Heart right ventricle (tissue), 16 donors: ENCODE data around the gene VGF. TPM values are rescaled to one million over a fixed set of nuclear protein-coding genes. Genes with fewer than 3 reads are reported as not detected.

Experiments
- ATAC-seq, 8 donors: fragments of 200-7000 bp; cut with Tn5 transposase; one replicate each; pipeline ENCODE4 v1.9.1; 2020; ENCODE audit warnings: mild to moderate bottlenecking in 8 of 8, moderate library complexity in 8 of 8, moderate number of reproducible peaks in 1 of 8
- DNase-seq, 2 donors: peaks; one replicate each; pipeline ENCODE4 v3.0.0-alpha.2; 2020
- H3K27ac ChIP-seq, 10 donors: fragments of 200-600 bp; sonication (generic) in 2 of 10; one replicate each; pipeline versions ENCODE4 v1.5.0 to v1.8.0; 2020 to 2022; ENCODE audit warnings: mild to moderate bottlenecking in 3 of 10
- H3K27me3 ChIP-seq, 7 donors: fragments of 200-600 bp; one replicate each; pipeline ENCODE4 v1.8.0; 2021 to 2022; ENCODE audit warnings: mild to moderate bottlenecking in 2 of 7
- H3K36me3 ChIP-seq, 9 donors: fragments of 200-600 bp; sonication (generic) in 1 of 9; one replicate each; pipeline versions ENCODE4 v1.5.0 to v1.8.0; 2020 to 2022; ENCODE audit warnings: mild to moderate bottlenecking in 2 of 9
- H3K4me1 ChIP-seq, 9 donors: fragments of 200-600 bp; sonication (generic) in 1 of 9; one replicate each; pipeline versions ENCODE4 v1.5.0 to v1.8.0; 2020 to 2022; ENCODE audit warnings: mild to moderate bottlenecking in 4 of 9
- H3K4me3 ChIP-seq, 10 donors: fragments of 200-600 bp; sonication (generic) in 2 of 10; one replicate each; pipeline versions ENCODE4 v1.5.0 to v1.8.0; 2020 to 2022; ENCODE audit warnings: mild to moderate bottlenecking in 7 of 10, moderate library complexity in 2 of 10
- H3K9me3 ChIP-seq, 11 donors: fragments of 200-600 bp in 10 of 11; sonication (generic) in 2 of 11; one replicate each; pipeline versions ENCODE4 v1.5.0 to v1.8.0; 2013 to 2022; ENCODE audit warnings: mild to moderate bottlenecking in 2 of 11, control low read depth in 1 of 11, moderate library complexity in 1 of 11
- CTCF ChIP-seq, 9 donors: fragments of 200-600 bp; sonication (generic) in 2 of 9; IDR thresholded peaks; one replicate each; pipeline versions ENCODE4 v1.5.0 to v1.8.0; 2021 to 2022; ENCODE audit warnings: antibody characterized with exemption in 9 of 9, mild to moderate bottlenecking in 5 of 9, moderate library complexity in 1 of 9
- WGBS, 2 donors: extraction: QIAGEN DNeasy Blood & Tissue Kit; methylation state at CpG; one replicate each; pipeline ENCODE4 v1.1.7; 2013; ENCODE audit warnings: inconsistent platforms in 1 of 2; 5-methylcytosine and 5-hydroxymethylcytosine counted together
- intact Hi-C, 10 donors: fragments of 100-400 bp; cut with DNase I; formaldehyde crosslinking; loops; one replicate each; pipeline versions ENCODE4 v1.11.1 to v1.14.2; 2022
- polyA plus RNA-seq, 2 donors: library from polyadenylated mRNA; stranded (reverse); fragments of 200-250 nt; gene quantifications; one replicate each; pipeline ENCODE4 v1.2.3, GENCODE V29; 2013
- total RNA-seq, 10 donors: library from RNA; stranded (reverse); fragmentation: NEBNext Ultra II Directional in 3 of 10; extraction: Animal tissue kit (Norgen Biotek cat#: 25700) in 3 of 10; gene quantifications; one replicate each; pipeline versions ENCODE4 v1.2.1 to v1.2.4, GENCODE V29; 2021 to 2023
- donor health status: Arrhythmogenic right ventricular cardiomyopathy.
- donor health status: ischemic (EF 13 %, LVEDD 7.1; RV severe dilation, severe dysfunction).
- donor health status: healthy with polysubstance abuse.
- donor health status: DM: no; HTN: yes; CAD: no.
- donor health status: DM: no; HTN: no; CAD: no.
- donor health status: ischemic (EF 25% LVEDD 6.9; RV normal size, moderate dysfunction).
- donor health status: ischemic (EF 25% LVEDD 5.7; RV mildly dilated, moderate dysfunction).
- donor health status: healthy.
- donor health status: DM: yes; HTN: yes; CAD: no.
- donor health status: Ischemic cardiomyopathy.
- donor health status: ischemic (EF 35%, LVEDD 5.7; RV mildly dilated, moderate dysfunction).
- donor health status: nonischemic (EF 11% LVEDD 7.7; RV severe dilation, severe dysfunction).
- donor health status: DM: yes; HTN: yes; CAD: no.
- donor health status: PGD.
- donor health status: ischemic (EF 29% LVEDD 5.4; RV normal size, mild dysfunction).
- donor health status: nonischemic (EF 23%, LVEDD 6.1; RV moderate dilation, normal function).

The VGF gene
- total and polyA plus RNA-seq, 12 donors, result 0.17 TPM; not detected in 11

GRCh38 chr7:101156277-101156676 lies 9.1 kb downstream of the VGF start:
- no peak overlapping the region for H3K27ac ChIP-seq
- intact Hi-C loops, result no loop called here
- ATAC-seq (no peak), DNase-seq (no peak)
- 79 to 82% methylated on average over 6 of the region's 6 CpGs for WGBS, 2 donors
- H3K27me3 ChIP-seq, result peaks cover 0 to 12% (median 2%) of the 10 kb centered on the region in 7 donors
- no peaks in the 10 kb centered on the region for H3K9me3 ChIP-seq
- H3K4me1 ChIP-seq, result peaks cover 3 to 20% (median 10%) of the 10 kb centered on the region in 9 donors
- H3K4me3 ChIP-seq, result no peak overlapping the region
- H3K36me3 ChIP-seq, result peaks cover 0 to 43% (median 8%) of the 10 kb centered on the region in 9 donors
- TF ChIP-seq CTCF (IDR thresholded peaks at IDR 0.05), result no peak

- ATAC-seq (no peak), DNase-seq (no peak)
- Histone ChIP-seq H3K4me3 (peak overlapping the region in 9 of 10 donors; percentile 80 to 99 (median 85)), H3K36me3 (peaks cover 0 to 34% (median 8%) of the 10 kb centered on the region in 9 donors), H3K27ac (no peak overlapping the region), H3K27me3 (peaks cover 0 to 10% (median 0%) of the 10 kb centered on the region in 7 donors), H3K4me1 (peaks cover 3 to 20% (median 10%) of the 10 kb centered on the region in 9 donors), H3K9me3 (no peaks in the 10 kb centered on the region)
- intact Hi-C loops, result no loop called here
- no peak for TF ChIP-seq CTCF (IDR thresholded peaks at IDR 0.05)
- WGBS, 2 donors, result 63 to 66% methylated on average over 4 of the region's 4 CpGs
These were observed 10.1 kb downstream of the VGF start for GRCh38 chr7:101155303-101155702.

GRCh38 chr7:101154693-101155102 lies 10.7 kb downstream of the VGF start:
- Histone ChIP-seq H3K27me3 (peaks cover 0 to 10% (median 0%) of the 10 kb centered on the region in 7 donors), H3K9me3 (no peaks in the 10 kb centered on the region), H3K36me3 (peaks cover 0 to 33% (median 8%) of the 10 kb centered on the region in 9 donors), H3K27ac (peak overlapping the region in 6 of 10 donors; percentile 22 to 77 (median 40)), H3K4me1 (peaks cover 3 to 20% (median 10%) of the 10 kb centered on the region in 9 donors), H3K4me3 (peak overlapping the region; percentile 63 to 99 (median 84))
- 1% methylated on average over 31 to 34 of the region's 34 CpGs for WGBS, 2 donors
- no peak for TF ChIP-seq CTCF (IDR thresholded peaks at IDR 0.05)
- intact Hi-C loops, result no loop called here
- peak; percentile 14 to 65 (median 26) for ATAC-seq
- DNase-seq, result no peak

GRCh38 chr7:101153969-101154692 lies 11.2 kb downstream of the VGF start, which contains the start of gene AP1S1:
AP1S1 (plus strand) TSS chr7:101154476; CDS start chr7:101154515, 39 bp downstream.
- no peak for TF ChIP-seq CTCF (IDR thresholded peaks at IDR 0.05)
- H3K27ac ChIP-seq, result peak within 1 kb of the TSS in 6 of 10 donors; percentile 22 to 77 (median 40)
- intact Hi-C loops, result no loop called here
- DNase-seq (peak; percentile 94 to 96), ATAC-seq (peak; percentile 95 to 98 (median 97))
- WGBS, 2 donors, result 3 to 4% methylated on average over 35 to 50 of the region's 51 CpGs
- no peaks in the 10 kb centered on the region for H3K9me3 ChIP-seq
- peak within 1 kb of the TSS; percentile 63 to 99 (median 84) for H3K4me3 ChIP-seq
- peaks cover 0 to 29% (median 8%) of the 10 kb centered on the region in 9 donors for H3K36me3 ChIP-seq
- H3K27me3 ChIP-seq, result peaks cover 0 to 10% (median 3%) of the 10 kb centered on the region in 7 donors
- H3K4me1 ChIP-seq, result peaks cover 3 to 20% (median 10%) of the 10 kb centered on the region in 9 donors
